HCT116 (cell line): Measurements from ENCODE around the gene UGT2B17. TPM values are rescaled to one million over a fixed set of nuclear protein-coding genes. Genes with fewer than 3 reads are reported as not detected.

Experiments used
- ATAC-seq: fragments of 200-7000 bp; cut with Tn5 transposase; 2 replicates; pipeline ENCODE4 v1.9.1; 2020; ENCODE audit warnings: mild to moderate bottlenecking, moderate library complexity
- BruUV-seq: library from RNA; stranded (reverse); fragments of 400-500 nt; replicated peaks from 2 replicates; lab custom pipeline; 2021; lab: Mats Ljungman, UMichigan
- CTCF ChIA-PET: fragments of 300-600 bp; sonication (Branson Sonifier 250); formaldehyde crosslinking; loops from one replicate; lab custom pipeline; 2021; ENCODE audit warnings: antibody characterized with exemption; lab: Charles Lee
- POLR2A ChIA-PET: fragments of 300-600, 350-600 bp; sonication (Branson Sonifier 250); formaldehyde crosslinking; loops from one replicate; lab custom pipeline; 2021; ENCODE audit warnings: antibody characterized with exemption; lab: Charles Lee
- RAD21 ChIA-PET, 2 experiments: fragments of 300-600 bp; sonication (Branson Sonifier 250); formaldehyde crosslinking; loops; one replicate each; lab custom pipeline; 2023; ENCODE audit warnings: low total read pairs in 2 of 2; ENCODE audit not compliant: uncharacterized antibody in 2 of 2, unreplicated experiment in 2 of 2, low non-redundant PET in 1 of 2; lab: Charles Lee
- DNase-seq: peaks from one replicate; pipeline ENCODE4 v3.0.0-alpha.2; 2010; ENCODE audit warnings: low read depth, low spot score
- H2AFZ ChIP-seq: fragments of 200-600 bp; shearing (Covaris generic), sonication (generic); 2 replicates; pipeline ENCODE4 v1.6.1; 2017; ENCODE audit warnings: low read depth, mixed run types, mixed read lengths, antibody characterized with exemption, low read length; ENCODE audit not compliant: poor library complexity, severe bottlenecking
- H3K27ac ChIP-seq: 2 replicates; pipeline ENCODE4 v1.5.1; 2012; ENCODE audit warnings: low read depth, low read length
- H3K27me3 ChIP-seq: fragments of 200-600 bp; sonication (generic); 2 replicates; pipeline ENCODE4 v1.6.1; 2016; ENCODE audit warnings: mixed run types, low read length, mixed read lengths; ENCODE audit not compliant: insufficient read depth
- H3K36me3 ChIP-seq, 2 experiments: fragments of 200-500 bp in 1 of 2; fragments of 200-600 bp in 1 of 2; sonication (Bioruptor generic) in 1 of 2; sonication (generic) in 1 of 2; 2 replicates each; pipeline versions ENCODE4 v1.5.1 to v1.6.1; 2014 to 2016; ENCODE audit warnings: low read length in 2 of 2, inconsistent platforms in 1 of 2, mixed read lengths in 1 of 2, mixed run types in 1 of 2; ENCODE audit not compliant: insufficient read depth in 2 of 2, control insufficient read depth in 1 of 2
- H3K4me1 ChIP-seq, 2 experiments: fragments of 200-600 bp in 1 of 2; sonication (generic) in 1 of 2; 2 replicates each; pipeline versions ENCODE4 v1.5.1 to v1.6.1; 2012 to 2017; ENCODE audit warnings: low read length in 2 of 2, inconsistent platforms in 1 of 2, mild to moderate bottlenecking in 1 of 2, mixed read lengths in 1 of 2, mixed run types in 1 of 2, moderate library complexity in 1 of 2; ENCODE audit not compliant: insufficient read depth in 2 of 2, control insufficient read depth in 1 of 2
- H3K4me2 ChIP-seq: fragments of 200-600 bp; sonication (generic); 2 replicates; pipeline ENCODE4 v1.6.1; 2017; ENCODE audit warnings: mixed run types, low read length, mixed read lengths
- H3K4me3 ChIP-seq, 2 experiments: fragments of 200-600 bp in 1 of 2; sonication (generic) in 1 of 2; replicated peaks in 1 of 2; 2 replicates each; pipeline ENCODE4 v1.5.1; 2011 to 2016; ENCODE audit warnings: low read length in 2 of 2, control low read depth in 1 of 2, low read depth in 1 of 2, mild to moderate bottlenecking in 1 of 2, mixed read lengths in 1 of 2, mixed run types in 1 of 2
- H3K79me2 ChIP-seq: fragments of 200-600 bp; sonication (generic); 2 replicates; pipeline ENCODE4 v1.6.1; 2017; ENCODE audit warnings: mild to moderate bottlenecking, mixed run types, low read length, moderate library complexity, mixed read lengths; ENCODE audit not compliant: insufficient read depth
- H3K9ac ChIP-seq: fragments of 200-600 bp; sonication (generic); 2 replicates; pipeline ENCODE4 v1.6.1; 2016; ENCODE audit warnings: low read length, mixed read lengths
- H3K9me2 ChIP-seq: fragments of 200-600 bp; sonication (generic), shearing (Covaris generic); 2 replicates; pipeline ENCODE4 v1.6.1; 2017; ENCODE audit warnings: mixed run types, mild to moderate bottlenecking, moderate library complexity; ENCODE audit not compliant: insufficient read depth
- H3K9me3 ChIP-seq, 2 experiments: fragments of 200-500 bp in 1 of 2; fragments of 200-600 bp in 1 of 2; sonication (Bioruptor generic) in 1 of 2; sonication (generic) in 1 of 2; 2 replicates each; pipeline ENCODE4 v1.6.1; 2014 to 2017; ENCODE audit warnings: low read length in 2 of 2, mixed read lengths in 2 of 2, inconsistent platforms in 1 of 2, low read depth in 1 of 2, mild to moderate bottlenecking in 1 of 2, mixed run types in 1 of 2, moderate library complexity in 1 of 2; ENCODE audit not compliant: control insufficient read depth in 1 of 2, insufficient read depth in 1 of 2
- H4K20me1 ChIP-seq: fragments of 200-600 bp; sonication (generic), shearing (Covaris generic); 2 replicates; pipeline ENCODE4 v1.6.1; 2017; ENCODE audit warnings: mixed run types, mild to moderate bottlenecking, moderate library complexity; ENCODE audit not compliant: insufficient read depth
- CEBPB ChIP-seq: IDR thresholded peaks from 2 replicates; pipeline ENCODE4 v1.6.1; 2012; ENCODE audit warnings: low read depth
- EGR1 ChIP-seq: IDR thresholded peaks from 2 replicates; pipeline ENCODE4 v1.6.1; 2012; ENCODE audit warnings: low read depth
- EZH2 ChIP-seq: fragments of 200-600 bp; sonication (generic); IDR thresholded peaks from 2 replicates; pipeline ENCODE4 v1.6.1; 2017; ENCODE audit warnings: antibody characterized with exemption, mixed run types
- EZH2phosphoT487 ChIP-seq: fragments of 200-600 bp; IDR thresholded peaks from 2 replicates; pipeline ENCODE4 v1.6.1; 2018; ENCODE audit warnings: antibody characterized with exemption, borderline replicate concordance
- FOSL1 ChIP-seq: IDR thresholded peaks from 2 replicates; pipeline ENCODE4 v1.6.1; 2012; ENCODE audit warnings: low read depth
- POLR2A ChIP-seq: IDR thresholded peaks from 2 replicates; pipeline ENCODE4 v1.7.0; 2011; ENCODE audit warnings: borderline replicate concordance; ENCODE audit not compliant: insufficient read depth, insufficient read length; ENCODE audit errors: extremely low read depth
- POLR2AphosphoS5 ChIP-seq: IDR thresholded peaks from 2 replicates; pipeline ENCODE4 v1.6.1; 2011; ENCODE audit warnings: mild to moderate bottlenecking, low read depth, low read length, moderate library complexity
- REST ChIP-seq: IDR thresholded peaks from 2 replicates; pipeline ENCODE4 v1.6.1; 2012; ENCODE audit warnings: low read depth
- SIN3A ChIP-seq: IDR thresholded peaks from 2 replicates; pipeline ENCODE4 v1.6.1; 2012; ENCODE audit warnings: low read depth
- TCF7L2 ChIP-seq: IDR thresholded peaks from 2 replicates; pipeline ENCODE4 v1.7.0; 2011; ENCODE audit warnings: borderline replicate concordance, inconsistent platforms; ENCODE audit not compliant: insufficient read depth, insufficient read length; ENCODE audit errors: extremely low read depth
- YY1 ChIP-seq: IDR thresholded peaks from 2 replicates; pipeline ENCODE4 v1.6.1; 2011; ENCODE audit warnings: low read length, low read depth, moderate library complexity, mild to moderate bottlenecking; ENCODE audit not compliant: insufficient replicate concordance; ENCODE audit errors: extremely low read depth
- ZNF274 ChIP-seq: fragments of 200-500 bp; sonication (Bioruptor generic); IDR thresholded peaks from 2 replicates; pipeline ENCODE4 v1.6.1; 2014; ENCODE audit warnings: mild to moderate bottlenecking, low read depth, low read length, inconsistent platforms
- intact Hi-C: fragments of 100-400 bp; cut with micrococcal nuclease; formaldehyde crosslinking; loops from 2 replicates; pipeline ENCODE4 v1.10.0; 2022
- total RNA-seq: library from RNA; stranded (reverse); gene quantifications from one replicate; pipeline ENCODE4 v1.2.1, GENCODE V29; 2021; ENCODE audit not compliant: unreplicated experiment
- TF ChIP-seq, protein P1 (sequence below): IDR thresholded peaks from 2 replicates; pipeline ENCODE4 v1.6.1; 2011; ENCODE audit warnings: mild to moderate bottlenecking, low read length, moderate library complexity; ENCODE audit not compliant: insufficient replicate concordance; ENCODE audit errors: extremely low read depth
- TF ChIP-seq, protein P2 (sequence below): IDR thresholded peaks from 2 replicates; pipeline ENCODE4 v1.6.1; 2012

The UGT2B17 gene
- total RNA-seq, 1 experiment from 2014 or later = not detected

DNA sequence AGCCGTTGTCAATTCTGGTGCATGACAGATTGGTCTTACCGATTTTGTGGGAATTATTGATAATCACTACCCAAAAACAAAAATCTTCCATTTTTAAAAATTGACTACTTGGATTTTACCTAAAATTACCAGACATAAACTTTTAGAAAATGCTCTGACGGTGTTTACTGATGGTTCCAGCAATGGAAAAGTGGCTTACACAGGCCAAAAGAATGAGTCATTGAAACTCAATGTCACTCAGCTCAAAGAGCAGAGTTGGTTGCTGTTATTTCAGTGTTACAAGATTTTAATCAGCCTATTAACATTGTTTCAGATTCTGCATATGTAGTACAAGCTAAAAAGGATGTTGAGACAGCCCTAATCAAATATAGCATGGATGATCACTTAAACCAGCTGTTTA is 23.0 kb upstream of the UGT2B17 start:
- ChIA-PET CTCF (no interaction called here), RAD21 (no interaction called here), POLR2A (no interaction called here)
- Histone ChIP-seq H3K79me2 (no peaks in the 10 kb centered on the region), H3K36me3 (no peaks in the 10 kb centered on the region), H3K9ac (no peak overlapping the region), H3K9me2 (no peaks in the 10 kb centered on the region), H3K9me3 (no peaks in the 10 kb centered on the region), H3K27me3 (no peaks in the 10 kb centered on the region), H3K27ac (no peak overlapping the region), H2AFZ (no peak overlapping the region), H3K4me1 (no peaks in the 10 kb centered on the region), H3K4me3 (no peak overlapping the region), H3K4me2 (no peak overlapping the region), H4K20me1 (no peaks in the 10 kb centered on the region)
- TF ChIP-seq TCF7L2 (no peak), YY1 (no peak), EZH2phosphoT487 (no peak), EZH2 (no peak), REST (no peak), ZNF274 (no peak), CEBPB (no peak), FOSL1 (no peak), SIN3A (no peak), EGR1 (no peak), POLR2A (no peak), POLR2AphosphoS5 (no peak)
- TF ChIP-seq, protein P1, sequence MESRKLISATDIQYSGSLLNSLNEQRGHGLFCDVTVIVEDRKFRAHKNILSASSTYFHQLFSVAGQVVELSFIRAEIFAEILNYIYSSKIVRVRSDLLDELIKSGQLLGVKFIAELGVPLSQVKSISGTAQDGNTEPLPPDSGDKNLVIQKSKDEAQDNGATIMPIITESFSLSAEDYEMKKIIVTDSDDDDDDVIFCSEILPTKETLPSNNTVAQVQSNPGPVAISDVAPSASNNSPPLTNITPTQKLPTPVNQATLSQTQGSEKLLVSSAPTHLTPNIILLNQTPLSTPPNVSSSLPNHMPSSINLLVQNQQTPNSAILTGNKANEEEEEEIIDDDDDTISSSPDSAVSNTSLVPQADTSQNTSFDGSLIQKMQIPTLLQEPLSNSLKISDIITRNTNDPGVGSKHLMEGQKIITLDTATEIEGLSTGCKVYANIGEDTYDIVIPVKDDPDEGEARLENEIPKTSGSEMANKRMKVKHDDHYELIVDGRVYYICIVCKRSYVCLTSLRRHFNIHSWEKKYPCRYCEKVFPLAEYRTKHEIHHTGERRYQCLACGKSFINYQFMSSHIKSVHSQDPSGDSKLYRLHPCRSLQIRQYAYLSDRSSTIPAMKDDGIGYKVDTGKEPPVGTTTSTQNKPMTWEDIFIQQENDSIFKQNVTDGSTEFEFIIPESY = no peak
- TF ChIP-seq, protein P2, sequence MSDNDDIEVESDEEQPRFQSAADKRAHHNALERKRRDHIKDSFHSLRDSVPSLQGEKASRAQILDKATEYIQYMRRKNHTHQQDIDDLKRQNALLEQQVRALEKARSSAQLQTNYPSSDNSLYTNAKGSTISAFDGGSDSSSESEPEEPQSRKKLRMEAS = no peak
- intact Hi-C loops = no loop called here
- no peak for DNase-seq
- BruUV-seq = no TSS peak
- no peak for ATAC-seq
